GM12878 (cell line): ENCODE measurements around the gene NELFE.
"Not testable (repeated sequence)": the region's sequence is repeated elsewhere in the genome, so short reads cannot be mapped to it uniquely, and the experiment has no call there.

Source experiments
- BRCA1 ChIP-seq: IDR thresholded peaks from 2 replicates; pipeline ENCODE4 v1.6.1; 2011; ENCODE audit warnings: low read depth, low read length, improper control_type of control experiment
- EED ChIP-seq: sonication (generic); IDR thresholded peaks from 2 replicates; pipeline ENCODE4 v1.6.1; 2016; ENCODE audit warnings: antibody characterized with exemption, low read depth
- EGR1 ChIP-seq, 2 experiments: IDR thresholded peaks; 1 replicate in 1 of 2; 2 replicates in 1 of 2; pipeline ENCODE4 v1.6.1; 2011 to 2012; ENCODE audit warnings: low read depth in 2 of 2, low read length in 2 of 2, borderline replicate concordance in 1 of 2, mild to moderate bottlenecking in 1 of 2, moderate library complexity in 1 of 2
- IKZF1 ChIP-seq: fragments of 450-650 bp; conservative IDR thresholded peaks from 2 replicates; pipeline ENCODE4 v1.6.1; 2017; ENCODE audit warnings: antibody characterized with exemption, mild to moderate bottlenecking
- NR2C1 ChIP-seq: fragments of 450-650 bp; IDR thresholded peaks from 2 replicates; pipeline ENCODE4 v1.6.1; 2017; ENCODE audit warnings: antibody characterized with exemption, mild to moderate bottlenecking, moderate library complexity
- SIN3A ChIP-seq: IDR thresholded peaks from 2 replicates; pipeline ENCODE4 v1.6.1; 2012; ENCODE audit warnings: low read depth, low read length, improper control_type of control experiment
- SUZ12 ChIP-seq: fragments of 200-600 bp; sonication (generic); IDR thresholded peaks from one replicate; pipeline ENCODE4 v1.6.1; 2018; ENCODE audit warnings: antibody characterized with exemption, mild to moderate bottlenecking; ENCODE audit not compliant: unreplicated experiment
- ZNF24 ChIP-seq: fragments of 450-650 bp; IDR thresholded peaks from 2 replicates; pipeline ENCODE4 v1.6.1; 2017; ENCODE audit warnings: antibody characterized with exemption, mild to moderate bottlenecking
- ZNF384 ChIP-seq: IDR thresholded peaks from 2 replicates; pipeline ENCODE4 v1.6.1; 2012; ENCODE audit warnings: low read depth, mild to moderate bottlenecking, low read length, improper control_type of control experiment, borderline replicate concordance
- TF ChIP-seq, protein P1 (sequence below): IDR thresholded peaks from 2 replicates; pipeline ENCODE4 v1.6.1; 2011; ENCODE audit warnings: borderline replicate concordance, low read depth, mild to moderate bottlenecking, moderate library complexity, mixed read lengths, low read length; ENCODE audit not compliant: insufficient read depth; ENCODE audit errors: extremely low read length
- TF ChIP-seq, protein P2 (sequence below), 3 experiments: IDR thresholded peaks in 2 of 3; conservative IDR thresholded peaks in 1 of 3; 2 replicates each; pipeline ENCODE4 v1.5.1; 2011; ENCODE audit warnings: low read depth in 3 of 3, low read length in 3 of 3, mild to moderate bottlenecking in 3 of 3, control low read depth in 2 of 3, moderate library complexity in 2 of 3, inconsistent platforms in 1 of 3, mixed read lengths in 1 of 3; ENCODE audit not compliant: control insufficient read depth in 2 of 3, insufficient read depth in 1 of 3; ENCODE audit errors: extremely low read depth in 1 of 3
- TF ChIP-seq, protein P3 (sequence below): IDR thresholded peaks from 2 replicates; pipeline ENCODE4 v1.6.1; 2012; ENCODE audit warnings: mild to moderate bottlenecking, low read depth, low read length
- TF ChIP-seq, protein P4 (sequence below): fragments of 450-650 bp; IDR thresholded peaks from 2 replicates; pipeline ENCODE4 v1.6.1; 2017; ENCODE audit warnings: mild to moderate bottlenecking

DNA sequence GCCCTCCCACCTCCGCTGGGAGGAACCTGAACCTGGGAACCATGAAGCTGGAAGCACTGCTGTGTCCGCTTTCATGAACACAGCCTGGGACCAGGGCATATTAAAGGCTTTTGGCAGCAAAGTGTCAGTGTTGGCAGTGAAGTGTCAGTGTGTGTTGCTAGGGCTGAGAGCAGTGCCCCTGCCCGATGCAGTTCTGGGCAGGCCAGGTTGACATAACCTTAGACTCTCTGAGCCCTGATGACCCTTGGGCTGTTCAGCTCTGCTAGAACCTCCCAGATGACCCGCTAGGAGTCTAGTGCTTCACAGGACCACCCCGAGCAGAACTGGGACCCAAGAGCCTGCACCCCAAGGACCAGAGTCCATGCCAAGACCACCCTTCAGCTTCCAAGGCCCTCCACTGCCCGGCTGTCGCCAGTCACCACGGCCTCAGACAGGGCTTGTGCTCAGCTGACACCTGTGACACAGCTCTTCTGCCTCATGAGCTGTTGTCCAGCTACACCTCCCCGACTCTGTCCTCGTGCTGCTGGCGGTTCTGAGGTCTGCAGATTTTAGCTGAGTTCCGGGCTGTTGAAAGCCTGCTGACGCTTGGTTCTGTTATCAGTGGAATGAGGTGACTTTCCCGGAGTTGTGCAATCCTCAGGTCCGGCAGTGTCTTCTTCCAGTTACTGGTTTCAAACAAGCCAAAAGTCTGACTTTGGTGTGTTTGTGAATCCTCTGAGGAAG lies 43.9 kb upstream of the NELFE start:
- not testable (repeated sequence) for TF ChIP-seq NR2C1; BRCA1; SUZ12; ZNF24; SIN3A; EED; IKZF1; EGR1 (IDR thresholded peaks at IDR 0.05; ENCODE audit: borderline replicate concordance in 1 of 2, low read depth in 2 of 2, low read length in 2 of 2); ZNF384
- TF ChIP-seq, protein P1, sequence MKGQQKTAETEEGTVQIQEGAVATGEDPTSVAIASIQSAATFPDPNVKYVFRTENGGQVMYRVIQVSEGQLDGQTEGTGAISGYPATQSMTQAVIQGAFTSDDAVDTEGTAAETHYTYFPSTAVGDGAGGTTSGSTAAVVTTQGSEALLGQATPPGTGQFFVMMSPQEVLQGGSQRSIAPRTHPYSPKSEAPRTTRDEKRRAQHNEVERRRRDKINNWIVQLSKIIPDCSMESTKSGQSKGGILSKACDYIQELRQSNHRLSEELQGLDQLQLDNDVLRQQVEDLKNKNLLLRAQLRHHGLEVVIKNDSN = not testable (repeated sequence)
- TF ChIP-seq, protein P2, sequence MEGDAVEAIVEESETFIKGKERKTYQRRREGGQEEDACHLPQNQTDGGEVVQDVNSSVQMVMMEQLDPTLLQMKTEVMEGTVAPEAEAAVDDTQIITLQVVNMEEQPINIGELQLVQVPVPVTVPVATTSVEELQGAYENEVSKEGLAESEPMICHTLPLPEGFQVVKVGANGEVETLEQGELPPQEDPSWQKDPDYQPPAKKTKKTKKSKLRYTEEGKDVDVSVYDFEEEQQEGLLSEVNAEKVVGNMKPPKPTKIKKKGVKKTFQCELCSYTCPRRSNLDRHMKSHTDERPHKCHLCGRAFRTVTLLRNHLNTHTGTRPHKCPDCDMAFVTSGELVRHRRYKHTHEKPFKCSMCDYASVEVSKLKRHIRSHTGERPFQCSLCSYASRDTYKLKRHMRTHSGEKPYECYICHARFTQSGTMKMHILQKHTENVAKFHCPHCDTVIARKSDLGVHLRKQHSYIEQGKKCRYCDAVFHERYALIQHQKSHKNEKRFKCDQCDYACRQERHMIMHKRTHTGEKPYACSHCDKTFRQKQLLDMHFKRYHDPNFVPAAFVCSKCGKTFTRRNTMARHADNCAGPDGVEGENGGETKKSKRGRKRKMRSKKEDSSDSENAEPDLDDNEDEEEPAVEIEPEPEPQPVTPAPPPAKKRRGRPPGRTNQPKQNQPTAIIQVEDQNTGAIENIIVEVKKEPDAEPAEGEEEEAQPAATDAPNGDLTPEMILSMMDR (IDR thresholded peaks at IDR 0.05 in 2 of 3, conservative IDR thresholded peaks at IDR 0.05 in 1 of 3; ENCODE audit: control insufficient read depth in 2 of 3, extremely low read depth in 1 of 3, insufficient read depth in 1 of 3, low read depth in 3 of 3, low read length in 3 of 3) = not testable (repeated sequence)
- TF ChIP-seq, protein P3, sequence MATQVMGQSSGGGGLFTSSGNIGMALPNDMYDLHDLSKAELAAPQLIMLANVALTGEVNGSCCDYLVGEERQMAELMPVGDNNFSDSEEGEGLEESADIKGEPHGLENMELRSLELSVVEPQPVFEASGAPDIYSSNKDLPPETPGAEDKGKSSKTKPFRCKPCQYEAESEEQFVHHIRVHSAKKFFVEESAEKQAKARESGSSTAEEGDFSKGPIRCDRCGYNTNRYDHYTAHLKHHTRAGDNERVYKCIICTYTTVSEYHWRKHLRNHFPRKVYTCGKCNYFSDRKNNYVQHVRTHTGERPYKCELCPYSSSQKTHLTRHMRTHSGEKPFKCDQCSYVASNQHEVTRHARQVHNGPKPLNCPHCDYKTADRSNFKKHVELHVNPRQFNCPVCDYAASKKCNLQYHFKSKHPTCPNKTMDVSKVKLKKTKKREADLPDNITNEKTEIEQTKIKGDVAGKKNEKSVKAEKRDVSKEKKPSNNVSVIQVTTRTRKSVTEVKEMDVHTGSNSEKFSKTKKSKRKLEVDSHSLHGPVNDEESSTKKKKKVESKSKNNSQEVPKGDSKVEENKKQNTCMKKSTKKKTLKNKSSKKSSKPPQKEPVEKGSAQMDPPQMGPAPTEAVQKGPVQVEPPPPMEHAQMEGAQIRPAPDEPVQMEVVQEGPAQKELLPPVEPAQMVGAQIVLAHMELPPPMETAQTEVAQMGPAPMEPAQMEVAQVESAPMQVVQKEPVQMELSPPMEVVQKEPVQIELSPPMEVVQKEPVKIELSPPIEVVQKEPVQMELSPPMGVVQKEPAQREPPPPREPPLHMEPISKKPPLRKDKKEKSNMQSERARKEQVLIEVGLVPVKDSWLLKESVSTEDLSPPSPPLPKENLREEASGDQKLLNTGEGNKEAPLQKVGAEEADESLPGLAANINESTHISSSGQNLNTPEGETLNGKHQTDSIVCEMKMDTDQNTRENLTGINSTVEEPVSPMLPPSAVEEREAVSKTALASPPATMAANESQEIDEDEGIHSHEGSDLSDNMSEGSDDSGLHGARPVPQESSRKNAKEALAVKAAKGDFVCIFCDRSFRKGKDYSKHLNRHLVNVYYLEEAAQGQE = not testable (repeated sequence)
- TF ChIP-seq, protein P4, sequence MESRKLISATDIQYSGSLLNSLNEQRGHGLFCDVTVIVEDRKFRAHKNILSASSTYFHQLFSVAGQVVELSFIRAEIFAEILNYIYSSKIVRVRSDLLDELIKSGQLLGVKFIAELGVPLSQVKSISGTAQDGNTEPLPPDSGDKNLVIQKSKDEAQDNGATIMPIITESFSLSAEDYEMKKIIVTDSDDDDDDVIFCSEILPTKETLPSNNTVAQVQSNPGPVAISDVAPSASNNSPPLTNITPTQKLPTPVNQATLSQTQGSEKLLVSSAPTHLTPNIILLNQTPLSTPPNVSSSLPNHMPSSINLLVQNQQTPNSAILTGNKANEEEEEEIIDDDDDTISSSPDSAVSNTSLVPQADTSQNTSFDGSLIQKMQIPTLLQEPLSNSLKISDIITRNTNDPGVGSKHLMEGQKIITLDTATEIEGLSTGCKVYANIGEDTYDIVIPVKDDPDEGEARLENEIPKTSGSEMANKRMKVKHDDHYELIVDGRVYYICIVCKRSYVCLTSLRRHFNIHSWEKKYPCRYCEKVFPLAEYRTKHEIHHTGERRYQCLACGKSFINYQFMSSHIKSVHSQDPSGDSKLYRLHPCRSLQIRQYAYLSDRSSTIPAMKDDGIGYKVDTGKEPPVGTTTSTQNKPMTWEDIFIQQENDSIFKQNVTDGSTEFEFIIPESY = not testable (repeated sequence)
